ENCODE data around the gene SKI. TPM values are rescaled to one million over a fixed set of nuclear protein-coding genes. Genes with fewer than 3 reads are reported as not detected.

SKI gene
- total RNA-seq, 8 experiments from 2014 or later = 5.0 to 36.8 (median 22.6) TPM

DNA sequence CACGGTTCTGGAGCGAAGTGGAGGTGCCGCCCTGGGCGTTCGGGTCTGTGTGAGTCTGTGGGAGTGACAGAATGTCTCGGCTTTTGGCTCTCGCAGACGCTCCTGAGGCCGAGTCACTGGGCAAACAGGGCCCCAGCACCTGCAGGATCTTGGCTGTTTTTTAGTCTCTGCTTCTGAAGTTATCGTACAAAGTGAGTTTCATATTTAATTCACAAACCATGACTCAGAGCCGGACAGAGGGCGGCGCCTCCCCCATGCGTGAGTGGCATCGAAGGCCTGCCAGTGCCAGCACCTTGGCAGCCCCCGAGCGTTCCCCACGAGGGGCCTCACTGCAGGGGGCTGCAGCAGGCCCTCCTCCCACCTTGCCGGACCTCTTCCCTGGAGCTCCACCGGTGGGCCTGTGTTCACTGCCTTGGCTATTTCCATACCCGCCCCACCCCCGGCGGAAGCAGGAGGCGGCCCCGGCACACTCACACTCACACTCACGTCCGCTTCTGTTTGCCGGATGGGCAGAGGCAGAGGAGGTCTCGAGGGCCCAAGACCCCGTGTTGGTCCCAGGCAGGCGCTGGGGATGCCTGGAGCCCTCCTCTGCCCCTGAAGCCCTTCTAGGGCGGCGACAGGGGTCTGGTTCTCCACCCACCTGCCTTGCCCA lies 106.9 kb downstream of the SKI start:
- in situ Hi-C loops (cut with MboI; ENCODE audit: low pct_unique_long_range_greater_than_20kb in 2 of 9, low sequenced_read_pairs in 9 of 9, unreplicated experiment in 9 of 9) = no loop called here
- peaks cover 0 to 28% of the 10 kb centered on the region in 2 donors for H3K4me1 ChIP-seq (replicated peaks in 1 of 2)
- no peak for ATAC-seq (replicated peaks in 6 of 8)
- WGBS, 10 experiments = 48 to 100% (median 88%) methylated on average over 1 to 17 of the region's 33 CpGs; no CpG with 5 or more reads in 5 of the 10 experiments
- H3K4me3 ChIP-seq = no peak overlapping the region
- H3K27ac ChIP-seq = no peak overlapping the region

GRCh38 chr1:2335721-2336455 lies 107.8 kb downstream of the SKI start:
- H3K4me3 ChIP-seq = no peak overlapping the region
- 40 to 97% (median 85%) methylated on average over 1 to 16 of the region's 36 CpGs; no CpG with 5 or more reads in 4 of the 10 experiments for WGBS, 10 experiments
- no peak overlapping the region for H3K27ac ChIP-seq
- in situ Hi-C loops (cut with MboI; ENCODE audit: low pct_unique_long_range_greater_than_20kb in 2 of 9, low sequenced_read_pairs in 9 of 9, unreplicated experiment in 9 of 9) = no loop called here
- peaks cover 0 to 20% of the 10 kb centered on the region in 2 donors for H3K4me1 ChIP-seq (replicated peaks in 1 of 2)
- ATAC-seq (replicated peaks in 6 of 8) = peak in 5 of 8 experiments; percentile 18 to 42 (median 24)

DNA sequence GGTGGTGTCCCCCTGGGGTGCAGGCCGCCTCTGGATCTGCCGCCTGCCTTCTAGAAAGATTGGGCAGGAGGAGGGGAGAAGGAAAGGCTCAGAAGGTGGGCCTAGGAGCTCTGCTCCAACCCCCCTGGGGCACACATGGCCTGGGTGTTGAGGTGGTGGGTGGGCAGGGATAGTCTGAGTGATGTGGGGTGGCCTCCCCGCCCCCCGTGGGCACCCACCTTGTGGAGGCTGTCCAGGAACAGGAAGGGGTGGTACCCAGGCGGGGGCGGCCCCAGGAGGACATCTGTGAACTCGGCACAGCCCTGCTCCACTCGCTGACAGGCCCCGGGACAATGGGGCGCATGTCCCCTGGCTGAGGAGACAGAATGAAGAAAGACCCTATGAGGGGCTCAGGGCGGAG lies 108.4 kb downstream of the SKI start:
- Histone ChIP-seq H3K4me1 (replicated peaks in 1 of 2) (peaks cover 0 to 18% of the 10 kb centered on the region in 2 donors), H3K27ac (no peak overlapping the region), H3K4me3 (no peak overlapping the region)
- in situ Hi-C loops (cut with MboI; ENCODE audit: low pct_unique_long_range_greater_than_20kb in 2 of 9, low sequenced_read_pairs in 9 of 9, unreplicated experiment in 9 of 9) = no loop called here
- WGBS, 10 experiments = 67 to 100% (median 84%) methylated on average over 2 to 3 of the region's 11 CpGs; no CpG with 5 or more reads in 6 of the 10 experiments
- no peak for ATAC-seq (replicated peaks in 6 of 8)

DNA sequence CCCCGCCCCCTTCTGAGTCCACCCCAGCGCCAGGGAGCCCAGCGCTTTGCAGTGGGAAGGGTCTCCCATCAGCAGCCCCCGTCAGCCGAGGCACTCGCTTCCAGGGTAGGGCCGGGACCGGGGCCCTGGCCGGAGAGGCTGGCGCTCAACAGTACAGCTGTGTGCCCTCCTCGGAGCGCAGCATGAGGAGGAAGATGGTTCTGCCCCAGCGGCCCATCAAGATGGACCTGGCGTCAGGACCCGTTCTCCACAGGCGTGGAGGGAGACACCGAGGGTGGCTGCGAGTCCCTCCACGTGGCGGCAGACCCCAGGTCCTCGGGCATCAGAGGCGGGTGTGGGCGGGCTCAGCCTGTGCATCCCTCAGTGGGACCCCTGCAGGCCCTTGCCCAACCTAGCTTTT lies 109.0 kb downstream of the SKI start:
- H3K4me1 ChIP-seq (replicated peaks in 1 of 2) = peaks cover 6 to 24% of the 10 kb centered on the region in 2 donors
- ATAC-seq (replicated peaks in 6 of 8) = peak in 1 of 8 experiments; percentile 2
- no peak overlapping the region for H3K27ac ChIP-seq
- no peak overlapping the region for H3K4me3 ChIP-seq
- in situ Hi-C loops (cut with MboI; ENCODE audit: low pct_unique_long_range_greater_than_20kb in 2 of 9, low sequenced_read_pairs in 9 of 9, unreplicated experiment in 9 of 9) = no loop called here
- no CpG with 5 or more reads among the region's 23 CpGs for WGBS, 10 experiments

DNA sequence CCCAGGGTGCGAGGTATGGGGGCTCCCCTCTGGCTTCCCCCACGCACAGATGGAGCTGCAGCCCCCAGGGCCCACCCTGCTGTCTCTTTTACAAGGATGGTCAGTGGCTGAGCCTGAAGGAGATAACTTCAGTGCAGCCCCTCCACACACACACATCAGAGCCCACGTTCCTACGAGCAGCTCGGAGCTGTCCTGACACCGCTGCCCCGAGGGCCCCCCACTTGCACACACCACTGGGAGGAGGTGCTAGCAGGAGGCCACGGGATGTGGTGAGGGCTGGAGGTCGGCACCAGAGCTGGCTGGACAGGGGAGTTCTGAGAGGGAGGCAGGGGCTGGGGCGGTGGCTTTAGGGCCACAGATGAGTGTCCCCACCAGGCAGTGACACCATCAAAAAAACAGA lies 109.4 kb downstream of the SKI start:
- no peak overlapping the region for H3K27ac ChIP-seq
- peak in 1 of 8 experiments; percentile 15 for ATAC-seq (replicated peaks in 6 of 8)
- no peak overlapping the region for H3K4me3 ChIP-seq
- in situ Hi-C loops (cut with MboI; ENCODE audit: low pct_unique_long_range_greater_than_20kb in 2 of 9, low sequenced_read_pairs in 9 of 9, unreplicated experiment in 9 of 9) = no loop called here
- 62 to 79% (median 72%) methylated on average over 3 to 8 of the region's 10 CpGs; no CpG with 5 or more reads in 7 of the 10 experiments for WGBS, 10 experiments
- peaks cover 10 to 28% of the 10 kb centered on the region in 2 donors for H3K4me1 ChIP-seq (replicated peaks in 1 of 2)

DNA sequence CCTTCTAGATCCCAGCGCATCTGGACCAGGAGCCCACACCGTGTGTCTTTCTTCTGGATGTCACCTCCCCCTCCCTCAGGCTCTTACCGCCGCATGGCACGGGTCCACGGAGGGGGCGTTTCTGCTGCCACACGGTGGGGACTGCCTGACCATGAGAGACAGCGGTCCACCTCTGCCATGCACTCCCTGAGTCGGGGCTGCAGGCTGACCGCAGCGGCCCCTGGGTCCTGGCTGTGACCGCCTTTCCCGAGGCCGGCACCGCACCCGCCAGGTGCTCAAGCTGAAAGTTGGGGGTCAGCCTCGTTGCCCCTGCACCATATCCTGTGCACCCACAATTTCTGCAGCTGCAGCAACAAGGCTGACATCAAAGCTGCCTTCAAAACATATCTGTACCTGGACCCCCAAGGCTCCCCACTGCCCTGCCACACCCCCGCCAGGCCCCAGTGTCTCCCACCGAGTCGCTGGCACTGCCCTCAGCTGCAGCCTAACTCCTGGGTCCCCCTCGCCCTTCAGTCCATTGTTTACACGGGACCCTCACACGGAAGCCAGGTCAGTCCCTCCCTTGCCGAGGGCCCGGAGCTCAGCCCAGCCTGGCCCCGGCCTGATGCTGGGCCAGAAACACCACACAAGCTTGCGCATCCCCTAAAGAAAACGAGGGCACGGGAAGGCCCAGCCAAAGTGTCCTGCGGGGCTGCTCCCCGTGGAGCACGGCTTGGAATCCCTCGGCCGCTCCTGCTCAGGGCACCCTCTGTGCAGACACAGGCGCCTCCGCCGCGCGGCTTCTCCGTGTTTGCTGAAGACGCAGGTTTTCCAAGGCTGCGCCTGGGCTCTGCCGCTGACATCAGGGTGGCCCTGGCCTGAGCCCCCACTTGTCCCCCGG lies 111.3 kb downstream of the SKI start:
- no peak for ATAC-seq (replicated peaks in 6 of 8)
- in situ Hi-C loops (cut with MboI; ENCODE audit: low pct_unique_long_range_greater_than_20kb in 2 of 9, low sequenced_read_pairs in 9 of 9, unreplicated experiment in 9 of 9) = no loop called here
- H3K27ac ChIP-seq = no peak overlapping the region
- H3K4me1 ChIP-seq (replicated peaks in 1 of 2) = peaks cover 10 to 30% of the 10 kb centered on the region in 2 donors
- no peak overlapping the region for H3K4me3 ChIP-seq
- WGBS, 10 experiments = 44 to 81% (median 73%) methylated on average over 3 to 26 of the region's 45 CpGs; no CpG with 5 or more reads in 4 of the 10 experiments

GRCh38 chr1:2340086-2340917 lies 112.2 kb downstream of the SKI start:
- no peak for ATAC-seq (replicated peaks in 6 of 8)
- WGBS, 10 experiments = 80 to 98% (median 85%) methylated on average over 2 to 14 of the region's 24 CpGs; no CpG with 5 or more reads in 6 of the 10 experiments
- Histone ChIP-seq H3K4me1 (replicated peaks in 1 of 2) (peaks cover 10 to 30% of the 10 kb centered on the region in 2 donors), H3K27ac (no peak overlapping the region), H3K4me3 (no peak overlapping the region)
- in situ Hi-C loops (cut with MboI; ENCODE audit: low pct_unique_long_range_greater_than_20kb in 2 of 9, low sequenced_read_pairs in 9 of 9, unreplicated experiment in 9 of 9) = no loop called here

DNA sequence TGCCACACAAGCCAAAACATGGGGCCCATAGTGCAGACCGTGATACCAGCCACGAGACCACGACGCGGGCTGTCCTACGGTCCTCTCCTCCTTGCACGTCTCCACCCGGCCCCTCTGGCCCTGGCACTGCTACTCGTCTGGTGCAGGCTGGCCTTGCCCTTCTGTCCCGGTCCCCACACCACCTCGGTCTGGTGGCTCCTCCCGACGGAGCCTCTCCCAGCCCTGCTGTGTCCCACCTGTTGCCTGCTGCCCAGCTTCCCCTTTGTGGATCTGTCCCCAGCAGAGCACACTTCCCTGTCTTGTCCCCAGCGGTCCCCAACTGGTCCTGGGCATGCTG lies 112.8 kb downstream of the SKI start:
- WGBS, 10 experiments = 90% methylated on average over 2 of the region's 14 CpGs; no CpG with 5 or more reads in 9 of the 10 experiments
- Histone ChIP-seq H3K4me1 (replicated peaks in 1 of 2) (peaks cover 10 to 30% of the 10 kb centered on the region in 2 donors), H3K4me3 (no peak overlapping the region), H3K27ac (no peak overlapping the region)
- no peak for ATAC-seq (replicated peaks in 6 of 8)
- in situ Hi-C loops (cut with MboI; ENCODE audit: low pct_unique_long_range_greater_than_20kb in 2 of 9, low sequenced_read_pairs in 9 of 9, unreplicated experiment in 9 of 9) = no loop called here

DNA sequence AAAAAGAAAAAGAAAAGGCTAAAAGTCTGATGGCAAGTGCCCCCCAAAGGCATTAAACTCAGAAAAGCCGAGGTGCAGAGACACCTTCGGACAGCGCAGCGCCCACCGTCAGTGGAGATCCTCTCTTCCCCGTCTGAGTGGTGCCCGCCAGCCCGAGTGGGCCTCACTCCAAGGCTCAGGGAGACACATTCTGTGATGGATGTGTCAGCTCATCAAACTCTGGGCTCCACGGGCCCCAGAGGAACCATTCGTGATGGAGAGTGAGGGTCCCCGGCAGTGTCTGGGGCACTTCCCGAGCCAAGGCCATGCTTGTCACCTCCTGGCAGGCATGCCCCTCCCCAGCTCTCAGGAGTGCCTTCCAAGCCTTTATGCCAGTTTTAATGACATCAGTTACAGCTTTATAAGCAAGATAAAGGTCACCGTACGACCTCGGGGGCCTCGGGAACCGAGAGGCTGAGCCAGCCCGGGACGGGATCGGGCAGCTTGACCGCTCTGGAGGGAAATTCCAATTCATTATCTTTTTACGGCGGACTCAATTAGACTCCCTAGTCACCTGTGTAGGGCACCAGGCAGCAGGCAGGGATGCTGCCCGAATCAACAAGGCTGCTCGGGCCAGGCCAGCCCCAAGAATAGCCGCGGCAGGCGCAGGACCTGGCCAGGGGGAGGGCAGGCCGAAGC lies 113.7 kb downstream of the SKI start:
- 60 to 100% (median 82%) methylated on average over 1 to 25 of the region's 29 CpGs; no CpG with 5 or more reads in 2 of the 10 experiments for WGBS, 10 experiments
- peak overlapping the region; percentile 3 to 4 for H3K27ac ChIP-seq
- no peak overlapping the region for H3K4me3 ChIP-seq
- in situ Hi-C loops (cut with MboI; ENCODE audit: low pct_unique_long_range_greater_than_20kb in 2 of 9, low sequenced_read_pairs in 9 of 9, unreplicated experiment in 9 of 9) = no loop called here
- ATAC-seq (replicated peaks in 6 of 8) = peak in 3 of 8 experiments; percentile 15 to 22 (median 17)
- peaks cover 10 to 30% of the 10 kb centered on the region in 2 donors for H3K4me1 ChIP-seq (replicated peaks in 1 of 2)

DNA sequence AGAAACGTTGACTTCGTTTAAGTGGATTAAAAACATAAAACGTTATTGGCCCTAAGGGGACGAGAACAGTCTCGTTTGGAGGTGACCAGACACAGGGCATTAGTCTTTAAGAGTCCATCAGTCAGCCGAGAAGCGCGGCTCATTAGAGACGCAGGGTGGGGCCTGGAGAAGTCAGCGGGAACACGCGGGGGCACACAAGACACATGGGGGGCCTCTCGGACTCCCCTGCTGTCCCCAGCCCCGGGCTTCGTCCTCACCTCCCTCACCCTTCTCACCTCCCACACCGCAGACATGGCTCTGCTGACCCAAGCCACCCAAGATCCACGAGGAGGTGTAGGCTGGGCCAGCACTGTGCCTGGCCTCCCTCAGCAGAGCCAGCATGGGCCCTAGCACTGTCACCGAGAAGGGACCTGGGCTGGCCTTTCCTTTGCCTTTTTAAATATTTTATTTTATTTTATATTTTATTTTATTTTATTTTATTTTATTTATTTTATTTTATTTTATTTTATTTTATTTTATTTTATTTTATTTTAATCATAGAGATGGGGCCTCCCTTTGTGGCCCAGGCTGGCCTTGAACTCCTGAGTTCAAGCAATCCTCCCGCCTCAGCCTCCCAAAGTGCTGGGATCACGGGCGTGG lies 114.4 kb downstream of the SKI start:
- Histone ChIP-seq H3K27ac (peak overlapping the region; percentile 3 to 4), H3K4me3 (no peak overlapping the region), H3K4me1 (replicated peaks in 1 of 2) (peaks cover 10 to 27% of the 10 kb centered on the region in 2 donors)
- WGBS, 10 experiments = 62 to 100% (median 78%) methylated on average over 1 to 16 of the region's 21 CpGs
- in situ Hi-C loops (cut with MboI; ENCODE audit: low pct_unique_long_range_greater_than_20kb in 2 of 9, low sequenced_read_pairs in 9 of 9, unreplicated experiment in 9 of 9) = no loop called here
- ATAC-seq (replicated peaks in 6 of 8) = peak in 4 of 8 experiments; percentile 4 to 21 (median 18)

DNA sequence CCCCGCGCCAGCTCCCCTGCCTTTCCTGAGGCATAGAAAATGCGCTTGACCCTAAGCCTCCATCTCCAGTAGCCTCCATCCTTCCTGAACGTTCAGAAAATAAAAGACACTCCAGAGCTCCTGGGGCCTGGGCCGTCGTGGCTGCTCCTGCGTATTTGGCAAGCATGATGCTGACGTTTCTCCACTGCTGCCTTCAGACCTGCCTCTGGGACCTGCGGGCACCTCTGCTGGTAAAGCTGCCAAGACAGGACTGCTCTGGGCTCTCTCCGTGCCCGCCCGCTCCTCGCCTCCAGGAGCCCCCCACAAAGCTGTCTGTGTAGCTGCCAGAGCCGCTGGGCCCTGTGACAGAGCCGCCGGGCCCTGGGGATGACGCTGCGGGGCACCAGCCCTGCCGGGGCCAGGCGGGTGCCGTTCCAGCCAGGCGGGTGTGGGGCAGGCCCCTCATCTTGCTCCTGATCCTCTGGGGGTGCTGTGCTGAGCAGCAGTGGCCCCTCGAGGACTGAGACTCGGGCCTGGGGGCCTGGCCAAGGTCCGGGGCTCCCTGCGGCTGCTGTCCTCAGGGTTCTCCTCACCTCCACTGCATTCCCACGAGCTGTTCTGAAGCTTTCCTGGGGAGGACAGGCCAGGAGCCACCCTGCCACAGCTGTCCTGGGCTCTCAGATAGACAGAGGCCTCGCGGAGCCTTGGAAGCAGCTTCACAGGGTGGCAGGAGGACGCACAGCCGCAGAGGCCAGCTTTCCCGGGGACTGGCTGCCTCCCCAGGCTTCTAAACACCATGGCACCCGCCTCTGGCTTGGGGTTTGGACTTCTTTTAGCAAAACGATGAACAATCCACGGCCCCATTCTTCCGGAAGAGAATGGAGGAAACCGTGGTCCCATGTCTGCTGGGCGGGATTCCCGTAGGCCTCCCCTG lies 115.2 kb downstream of the SKI start:
- in situ Hi-C loops (cut with MboI; ENCODE audit: low pct_unique_long_range_greater_than_20kb in 2 of 9, low sequenced_read_pairs in 9 of 9, unreplicated experiment in 9 of 9) = no loop called here
- Histone ChIP-seq H3K4me3 (no peak overlapping the region), H3K27ac (no peak overlapping the region), H3K4me1 (replicated peaks in 1 of 2) (peaks cover 10 to 19% of the 10 kb centered on the region in 2 donors)
- 60 to 97% (median 89%) methylated on average over 2 to 11 of the region's 39 CpGs; no CpG with 5 or more reads in 1 of the 10 experiments for WGBS, 10 experiments
- no peak for ATAC-seq (replicated peaks in 6 of 8)
